ENCODE results near the gene CCDC92. TPM values are rescaled to one million over a fixed set of nuclear protein-coding genes. Genes with fewer than 3 reads are reported as not detected.

The CCDC92 gene
- total RNA-seq, 1 donor, result 8.2 TPM

GRCh38 chr12:123989753-123990152, 17.1 kb upstream of the CCDC92 start:
- TF ChIP-seq, protein P1, sequence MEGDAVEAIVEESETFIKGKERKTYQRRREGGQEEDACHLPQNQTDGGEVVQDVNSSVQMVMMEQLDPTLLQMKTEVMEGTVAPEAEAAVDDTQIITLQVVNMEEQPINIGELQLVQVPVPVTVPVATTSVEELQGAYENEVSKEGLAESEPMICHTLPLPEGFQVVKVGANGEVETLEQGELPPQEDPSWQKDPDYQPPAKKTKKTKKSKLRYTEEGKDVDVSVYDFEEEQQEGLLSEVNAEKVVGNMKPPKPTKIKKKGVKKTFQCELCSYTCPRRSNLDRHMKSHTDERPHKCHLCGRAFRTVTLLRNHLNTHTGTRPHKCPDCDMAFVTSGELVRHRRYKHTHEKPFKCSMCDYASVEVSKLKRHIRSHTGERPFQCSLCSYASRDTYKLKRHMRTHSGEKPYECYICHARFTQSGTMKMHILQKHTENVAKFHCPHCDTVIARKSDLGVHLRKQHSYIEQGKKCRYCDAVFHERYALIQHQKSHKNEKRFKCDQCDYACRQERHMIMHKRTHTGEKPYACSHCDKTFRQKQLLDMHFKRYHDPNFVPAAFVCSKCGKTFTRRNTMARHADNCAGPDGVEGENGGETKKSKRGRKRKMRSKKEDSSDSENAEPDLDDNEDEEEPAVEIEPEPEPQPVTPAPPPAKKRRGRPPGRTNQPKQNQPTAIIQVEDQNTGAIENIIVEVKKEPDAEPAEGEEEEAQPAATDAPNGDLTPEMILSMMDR (IDR thresholded peaks at IDR 0.05; ENCODE audit: insufficient read depth, low read depth, low read length), result no peak
- no peak for DNase-seq (ENCODE audit: low read depth)
- no peak overlapping the region for H3K4me3 ChIP-seq (ENCODE audit: low read depth, low read length)

DNA sequence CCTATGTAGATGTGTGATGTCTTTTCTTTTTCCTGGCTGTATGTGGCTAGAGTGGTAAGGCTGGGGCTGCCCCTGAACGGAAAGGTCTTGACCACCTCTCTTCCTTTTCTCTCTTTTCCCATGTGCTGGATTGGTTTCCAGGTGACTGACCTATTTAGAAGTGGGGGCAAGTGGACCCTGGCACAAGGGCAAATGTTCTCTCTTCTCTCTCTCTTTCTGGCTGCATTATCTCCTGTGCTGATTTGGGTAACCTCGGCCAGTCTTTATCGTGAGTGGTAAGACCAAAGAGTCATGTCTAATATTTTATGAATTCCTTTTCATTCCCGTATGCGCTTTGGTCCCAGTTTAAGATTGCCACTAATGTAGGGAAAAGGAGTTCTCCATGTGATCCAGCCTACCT, 16.5 kb upstream of the CCDC92 start:
- H3K4me3 ChIP-seq (ENCODE audit: low read depth, low read length), result no peak overlapping the region
- TF ChIP-seq, protein P1 (IDR thresholded peaks at IDR 0.05; ENCODE audit: insufficient read depth, low read depth, low read length), result no peak
- no peak for DNase-seq (ENCODE audit: low read depth)

DNA sequence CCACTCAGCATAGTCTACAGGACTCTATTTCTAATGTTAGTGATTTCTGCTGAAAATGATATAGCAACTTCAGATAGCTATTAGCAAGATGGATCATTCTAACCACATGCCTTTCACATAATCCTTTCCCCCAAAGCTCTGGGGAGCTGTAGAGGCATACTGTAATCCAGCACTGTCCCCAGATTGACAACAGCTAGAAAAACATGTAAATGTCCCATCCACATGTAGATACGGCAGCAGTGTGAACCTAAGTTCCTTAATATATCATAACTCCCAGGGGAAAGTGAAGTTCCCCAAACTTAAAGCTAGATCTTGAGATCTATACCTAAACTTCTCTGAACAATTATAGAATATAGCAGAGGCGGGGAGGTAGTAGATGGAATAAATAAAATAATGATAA, 14.4 kb upstream of the CCDC92 start:
- TF ChIP-seq, protein P1 (IDR thresholded peaks at IDR 0.05; ENCODE audit: insufficient read depth, low read depth, low read length), result no peak
- no peak for DNase-seq (ENCODE audit: low read depth)
- H3K4me3 ChIP-seq (ENCODE audit: low read depth, low read length), result no peak overlapping the region

GRCh38 chr12:123986374-123986965, 13.8 kb upstream of the CCDC92 start:
- no peak overlapping the region for H3K4me3 ChIP-seq (ENCODE audit: low read depth, low read length)
- TF ChIP-seq, protein P1 (IDR thresholded peaks at IDR 0.05; ENCODE audit: insufficient read depth, low read depth, low read length), result no peak
- DNase-seq (ENCODE audit: low read depth), result peak; percentile 41

GRCh38 chr12:123984903-123985302, 12.3 kb upstream of the CCDC92 start:
- DNase-seq (ENCODE audit: low read depth), result no peak
- TF ChIP-seq, protein P1 (IDR thresholded peaks at IDR 0.05; ENCODE audit: insufficient read depth, low read depth, low read length), result no peak
- H3K4me3 ChIP-seq (ENCODE audit: low read depth, low read length), result no peak overlapping the region

DNA sequence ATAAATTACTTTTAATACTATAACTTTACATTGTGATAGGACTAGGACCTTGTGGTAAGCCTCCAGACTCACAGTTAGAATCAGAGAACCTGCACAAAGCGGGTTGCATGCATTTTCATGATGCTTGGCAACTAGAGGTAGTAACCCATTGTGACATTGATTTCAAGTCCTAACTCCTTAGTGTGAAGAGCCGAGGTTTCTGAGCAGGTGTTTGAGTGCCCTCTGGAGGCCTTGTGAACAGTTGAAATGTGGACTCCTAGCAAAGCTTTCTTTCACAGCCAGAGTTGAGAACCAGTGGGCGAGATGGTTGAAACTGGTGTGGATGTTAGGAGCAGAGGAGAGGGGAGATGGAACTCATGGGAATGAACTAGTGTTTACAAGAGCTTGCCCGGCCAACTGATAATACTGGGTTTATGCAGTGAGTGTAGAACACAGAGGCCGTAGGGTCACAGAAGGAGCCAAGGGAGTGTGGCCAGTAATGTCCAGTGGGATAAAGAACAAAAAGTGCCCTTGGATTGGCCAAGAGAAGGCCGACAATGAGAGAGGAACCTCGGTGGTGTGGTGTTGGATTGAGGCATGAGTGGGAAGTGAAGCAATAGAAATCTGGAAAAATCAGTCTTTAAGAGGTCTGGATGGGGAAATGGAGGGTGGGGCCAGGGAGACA, 11.3 kb upstream of the CCDC92 start:
- TF ChIP-seq, protein P1 (IDR thresholded peaks at IDR 0.05; ENCODE audit: insufficient read depth, low read depth, low read length), result peak; percentile 76
- DNase-seq (ENCODE audit: low read depth), result peak; percentile 87
- no peak overlapping the region for H3K4me3 ChIP-seq (ENCODE audit: low read depth, low read length)
